Left ventricle myocardium superior (tissue), 1 donor: Measurements from ENCODE around the gene SHROOM2. TPM values are rescaled to one million over a fixed set of nuclear protein-coding genes. Genes with fewer than 3 reads are reported as not detected.

Experiments
- ATAC-seq: fragments of 200-7000 bp; cut with Tn5 transposase; one replicate; pipeline ENCODE4 v1.9.1; 2020; ENCODE audit warnings: mild to moderate bottlenecking, moderate library complexity
- DNase-seq: peaks from one replicate; pipeline ENCODE4 v3.0.0-alpha.2; 2020
- intact Hi-C: fragments of 100-400 bp; cut with micrococcal nuclease; formaldehyde crosslinking; loops from one replicate; pipeline ENCODE4 v1.11.0; 2022
- total RNA-seq: library from RNA; stranded (reverse); fragmentation: NEBNext Ultra II Directional; extraction: Animal tissue kit (Norgen Biotek cat#: 25700); gene quantifications from one replicate; pipeline ENCODE4 v1.2.1, GENCODE V29; 2021
- donor health status: DM: no; HTN: yes; CAD: no; lungs with severe emphysema.

The SHROOM2 gene
- total RNA-seq, 1 donor from 2014 or later, result 1.1 TPM

- no peak for ATAC-seq
- intact Hi-C loops, result no loop called here
- no peak for DNase-seq
Measured at GRCh38 chrX:9859711-9860555, 73.7 kb downstream of the SHROOM2 start.

- DNase-seq, result no peak
- ATAC-seq, result no peak
- intact Hi-C loops, result no loop called here
Measured at GRCh38 chrX:9860826-9861225, 74.6 kb downstream of the SHROOM2 start.

- no peak for ATAC-seq
- intact Hi-C loops, result no loop called here
- DNase-seq, result no peak
Measured at GRCh38 chrX:9861711-9862110, 75.5 kb downstream of the SHROOM2 start.

- intact Hi-C loops, result no loop called here
- DNase-seq (no peak), ATAC-seq (no peak)
Measured at GRCh38 chrX:9862525-9862924, 76.3 kb downstream of the SHROOM2 start.

GRCh38 chrX:9862953-9863352 is 76.7 kb downstream of the SHROOM2 start:
- intact Hi-C loops, result no loop called here

GRCh38 chrX:9864011-9864410 is 77.8 kb downstream of the SHROOM2 start:
- no peak for DNase-seq
- intact Hi-C loops, result no loop called here
- ATAC-seq, result no peak

More at GRCh38 chrX:9862953-9863352, 76.7 kb downstream of the SHROOM2 start:
- ATAC-seq, result no peak
- no peak for DNase-seq

- DNase-seq, result no peak
- no peak for ATAC-seq
- intact Hi-C loops, result no loop called here
Measured at GRCh38 chrX:9865804-9866472, 79.7 kb downstream of the SHROOM2 start.

- DNase-seq, result no peak
- intact Hi-C loops, result no loop called here
- no peak for ATAC-seq
Measured at GRCh38 chrX:9866633-9867032, 80.4 kb downstream of the SHROOM2 start.

- intact Hi-C loops, result no loop called here
- DNase-seq (no peak), ATAC-seq (no peak)
Measured at GRCh38 chrX:9867226-9867625, 81.0 kb downstream of the SHROOM2 start.

GRCh38 chrX:9867753-9868152 is 81.5 kb downstream of the SHROOM2 start:
- intact Hi-C loops, result no loop called here
- ATAC-seq (no peak), DNase-seq (no peak)

GRCh38 chrX:9871701-9872268 is 85.6 kb downstream of the SHROOM2 start:
- intact Hi-C loops, result no loop called here
- DNase-seq (no peak), ATAC-seq (no peak)

- intact Hi-C loops, result no loop called here
Measured at GRCh38 chrX:9873360-9873759, 87.1 kb downstream of the SHROOM2 start.

GRCh38 chrX:9873952-9874351 is 87.7 kb downstream of the SHROOM2 start:
- peak; percentile 48 for ATAC-seq
- intact Hi-C loops, result no loop called here
- DNase-seq, result peak; percentile 41

More at GRCh38 chrX:9873360-9873759, 87.1 kb downstream of the SHROOM2 start:
- no peak for ATAC-seq
- no peak for DNase-seq

- intact Hi-C loops, result no loop called here
- no peak for DNase-seq
- no peak for ATAC-seq
Measured at GRCh38 chrX:9874483-9874882, 88.3 kb downstream of the SHROOM2 start.

- intact Hi-C loops, result no loop called here
- ATAC-seq (no peak), DNase-seq (no peak)
Measured at GRCh38 chrX:9875801-9876200, 89.6 kb downstream of the SHROOM2 start.

- DNase-seq, result no peak
- intact Hi-C loops, result no loop called here
Measured at GRCh38 chrX:9876201-9876600, 90.0 kb downstream of the SHROOM2 start.

GRCh38 chrX:9878146-9878820 is 92.1 kb downstream of the SHROOM2 start:
- intact Hi-C loops, result no loop called here
- DNase-seq (no peak), ATAC-seq (no peak)

More at GRCh38 chrX:9876201-9876600, 90.0 kb downstream of the SHROOM2 start:
- no peak for ATAC-seq

GRCh38 chrX:9880237-9880636 is 94.0 kb downstream of the SHROOM2 start:
- intact Hi-C loops, result no loop called here
- ATAC-seq, result no peak
- no peak for DNase-seq

- ATAC-seq, result no peak
- no peak for DNase-seq
- intact Hi-C loops, result no loop called here
Measured at GRCh38 chrX:9880870-9881269, 94.6 kb downstream of the SHROOM2 start.
